ENCODE results near the gene ADAMTSL1.

DNA sequence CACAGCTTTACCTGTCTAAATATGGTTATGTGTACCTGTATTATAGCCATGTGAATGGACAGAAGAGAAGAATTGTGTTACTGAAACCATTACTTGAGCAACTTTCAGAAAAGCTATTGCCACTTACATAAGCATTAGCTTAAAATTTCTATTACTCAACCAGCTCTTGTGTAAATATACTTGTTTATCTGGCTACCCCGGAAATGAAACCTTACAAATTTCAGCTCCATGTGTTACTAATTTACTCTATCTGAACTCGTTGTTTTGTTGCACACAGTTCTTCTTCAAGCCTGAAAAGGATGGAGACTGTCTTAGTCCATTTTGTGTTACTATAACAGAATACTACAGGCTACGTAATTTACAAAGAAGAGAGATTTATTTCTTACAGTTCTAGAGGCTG is 22.5 kb upstream of the ADAMTSL1 start:
- TF ChIP-seq, protein P1, sequence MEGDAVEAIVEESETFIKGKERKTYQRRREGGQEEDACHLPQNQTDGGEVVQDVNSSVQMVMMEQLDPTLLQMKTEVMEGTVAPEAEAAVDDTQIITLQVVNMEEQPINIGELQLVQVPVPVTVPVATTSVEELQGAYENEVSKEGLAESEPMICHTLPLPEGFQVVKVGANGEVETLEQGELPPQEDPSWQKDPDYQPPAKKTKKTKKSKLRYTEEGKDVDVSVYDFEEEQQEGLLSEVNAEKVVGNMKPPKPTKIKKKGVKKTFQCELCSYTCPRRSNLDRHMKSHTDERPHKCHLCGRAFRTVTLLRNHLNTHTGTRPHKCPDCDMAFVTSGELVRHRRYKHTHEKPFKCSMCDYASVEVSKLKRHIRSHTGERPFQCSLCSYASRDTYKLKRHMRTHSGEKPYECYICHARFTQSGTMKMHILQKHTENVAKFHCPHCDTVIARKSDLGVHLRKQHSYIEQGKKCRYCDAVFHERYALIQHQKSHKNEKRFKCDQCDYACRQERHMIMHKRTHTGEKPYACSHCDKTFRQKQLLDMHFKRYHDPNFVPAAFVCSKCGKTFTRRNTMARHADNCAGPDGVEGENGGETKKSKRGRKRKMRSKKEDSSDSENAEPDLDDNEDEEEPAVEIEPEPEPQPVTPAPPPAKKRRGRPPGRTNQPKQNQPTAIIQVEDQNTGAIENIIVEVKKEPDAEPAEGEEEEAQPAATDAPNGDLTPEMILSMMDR (IDR thresholded peaks at IDR 0.05): no peak
- no peak for TF ChIP-seq ZFX (IDR thresholded peaks at IDR 0.05; ENCODE audit: borderline replicate concordance)

All from 22Rv1 (cell line).